Stimulated activated naive CD8-positive, alpha-beta T cell treated with anti-CD3 and anti-CD28 coated beads, Interleukin-15, Interleukin-2, amounts not matched to agents 100 U/mL and 50 U/mL, for 24 hours (primary cell): Measurements from ENCODE around the gene SRCIN1.
"Not testable (repeated sequence)": the region's sequence is repeated elsewhere in the genome, so short reads cannot be mapped to it uniquely, and the experiment has no call there.

Source experiments
- ATAC-seq: fragments of 150-1000 bp; cut with Tn5 transposase; one replicate; pipeline ENCODE4 v1.10.0; 2021
- DNase-seq: peaks from one replicate; pipeline ENCODE4 v3.0.0; 2021

Gene SRCIN1, protein sequence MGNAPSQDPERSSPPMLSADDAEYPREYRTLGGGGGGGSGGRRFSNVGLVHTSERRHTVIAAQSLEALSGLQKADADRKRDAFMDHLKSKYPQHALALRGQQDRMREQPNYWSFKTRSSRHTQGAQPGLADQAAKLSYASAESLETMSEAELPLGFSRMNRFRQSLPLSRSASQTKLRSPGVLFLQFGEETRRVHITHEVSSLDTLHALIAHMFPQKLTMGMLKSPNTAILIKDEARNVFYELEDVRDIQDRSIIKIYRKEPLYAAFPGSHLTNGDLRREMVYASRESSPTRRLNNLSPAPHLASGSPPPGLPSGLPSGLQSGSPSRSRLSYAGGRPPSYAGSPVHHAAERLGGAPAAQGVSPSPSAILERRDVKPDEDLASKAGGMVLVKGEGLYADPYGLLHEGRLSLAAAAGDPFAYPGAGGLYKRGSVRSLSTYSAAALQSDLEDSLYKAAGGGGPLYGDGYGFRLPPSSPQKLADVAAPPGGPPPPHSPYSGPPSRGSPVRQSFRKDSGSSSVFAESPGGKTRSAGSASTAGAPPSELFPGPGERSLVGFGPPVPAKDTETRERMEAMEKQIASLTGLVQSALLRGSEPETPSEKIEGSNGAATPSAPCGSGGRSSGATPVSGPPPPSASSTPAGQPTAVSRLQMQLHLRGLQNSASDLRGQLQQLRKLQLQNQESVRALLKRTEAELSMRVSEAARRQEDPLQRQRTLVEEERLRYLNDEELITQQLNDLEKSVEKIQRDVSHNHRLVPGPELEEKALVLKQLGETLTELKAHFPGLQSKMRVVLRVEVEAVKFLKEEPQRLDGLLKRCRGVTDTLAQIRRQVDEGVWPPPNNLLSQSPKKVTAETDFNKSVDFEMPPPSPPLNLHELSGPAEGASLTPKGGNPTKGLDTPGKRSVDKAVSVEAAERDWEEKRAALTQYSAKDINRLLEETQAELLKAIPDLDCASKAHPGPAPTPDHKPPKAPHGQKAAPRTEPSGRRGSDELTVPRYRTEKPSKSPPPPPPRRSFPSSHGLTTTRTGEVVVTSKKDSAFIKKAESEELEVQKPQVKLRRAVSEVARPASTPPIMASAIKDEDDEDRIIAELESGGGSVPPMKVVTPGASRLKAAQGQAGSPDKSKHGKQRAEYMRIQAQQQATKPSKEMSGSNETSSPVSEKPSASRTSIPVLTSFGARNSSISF

DNA sequence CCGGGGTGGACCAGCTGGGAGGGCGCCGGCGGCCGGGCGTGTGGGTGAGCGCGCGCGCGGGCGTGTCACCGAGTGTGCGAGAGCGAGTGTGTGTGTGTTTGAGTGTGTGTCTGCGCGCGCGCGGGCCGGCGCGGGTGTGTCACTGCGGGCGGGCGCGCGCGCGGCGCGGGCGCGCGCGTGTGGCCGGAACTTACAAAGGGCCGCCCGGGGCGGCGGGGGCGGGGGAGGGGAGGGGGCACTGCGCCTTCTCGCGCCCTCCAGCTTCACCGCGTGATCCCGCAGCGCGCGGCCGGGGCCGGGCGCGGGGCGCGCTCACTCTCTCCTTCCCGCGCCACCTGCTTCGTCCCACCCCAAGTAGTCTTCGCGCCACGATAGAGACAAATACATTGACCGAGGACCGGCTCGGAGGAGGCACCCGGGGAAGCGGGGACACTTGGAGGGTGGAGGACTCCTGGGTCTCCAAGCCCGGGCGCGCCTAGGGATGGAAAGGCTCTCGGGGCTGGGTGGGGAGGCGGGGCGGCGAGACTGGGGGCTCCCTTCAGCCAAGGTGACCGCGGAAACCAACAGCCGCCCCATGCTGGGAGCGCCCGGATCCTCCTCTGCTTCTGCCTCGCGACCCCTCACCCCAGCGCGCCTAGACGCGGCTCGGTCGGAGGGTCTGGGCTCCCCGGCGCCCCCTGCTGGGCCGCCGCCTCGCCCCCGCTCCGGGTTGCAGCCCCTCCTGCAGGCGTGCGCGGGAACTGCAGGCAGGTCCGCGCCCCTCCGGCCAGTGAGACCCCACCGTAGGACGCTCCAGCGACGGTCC, at the start of gene SRCIN1:
Gene SRCIN1 (minus strand): TSS at position 112 of the 805 bp plus-strand sequence. CDS start 247 bp downstream, outside the sequence.
- DNase-seq = peak; percentile 75
- ATAC-seq = peak; percentile 38

- peak; percentile 43 for DNase-seq
- peak; percentile 71 for ATAC-seq
Observed at GRCh38 chr17:38654411-38655398, 49.0 kb upstream of the SRCIN1 start.

- DNase-seq = no peak
Observed at GRCh38 chr17:38653679-38654078, 47.9 kb upstream of the SRCIN1 start.

GRCh38 chr17:38653230-38653629, 47.5 kb upstream of the SRCIN1 start:
- ATAC-seq = no peak
- no peak for DNase-seq

More at GRCh38 chr17:38653679-38654078, 47.9 kb upstream of the SRCIN1 start:
- ATAC-seq = no peak

- not testable (repeated sequence) for DNase-seq, ATAC-seq
Observed at GRCh38 chr17:38650653-38651173, 45.0 kb upstream of the SRCIN1 start.

- DNase-seq = no peak
- ATAC-seq = no peak
Observed at GRCh38 chr17:38637951-38638350, 32.2 kb upstream of the SRCIN1 start.

- DNase-seq (no peak), ATAC-seq (no peak)
Observed at GRCh38 chr17:38636054-38636453, 30.3 kb upstream of the SRCIN1 start.

DNA sequence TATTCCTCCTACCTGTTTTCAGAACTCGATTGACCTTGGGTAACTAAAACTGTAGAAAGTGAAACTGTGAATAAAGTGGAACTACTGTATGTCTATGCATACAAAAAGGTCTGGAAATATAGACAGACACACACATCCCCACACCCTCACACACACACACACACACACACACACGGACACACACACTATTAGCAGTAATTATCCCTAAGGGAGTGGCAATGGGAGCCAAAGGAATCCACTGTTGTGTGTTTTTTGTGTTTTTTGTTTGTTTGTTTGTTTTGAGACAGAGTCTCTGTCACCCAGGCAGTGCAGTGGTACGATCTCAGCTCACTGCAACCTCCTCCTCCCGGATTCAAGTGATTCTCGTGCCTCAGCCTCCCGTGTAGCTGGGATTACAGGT, 26.6 kb upstream of the SRCIN1 start:
- no peak for DNase-seq
- no peak for ATAC-seq

DNA sequence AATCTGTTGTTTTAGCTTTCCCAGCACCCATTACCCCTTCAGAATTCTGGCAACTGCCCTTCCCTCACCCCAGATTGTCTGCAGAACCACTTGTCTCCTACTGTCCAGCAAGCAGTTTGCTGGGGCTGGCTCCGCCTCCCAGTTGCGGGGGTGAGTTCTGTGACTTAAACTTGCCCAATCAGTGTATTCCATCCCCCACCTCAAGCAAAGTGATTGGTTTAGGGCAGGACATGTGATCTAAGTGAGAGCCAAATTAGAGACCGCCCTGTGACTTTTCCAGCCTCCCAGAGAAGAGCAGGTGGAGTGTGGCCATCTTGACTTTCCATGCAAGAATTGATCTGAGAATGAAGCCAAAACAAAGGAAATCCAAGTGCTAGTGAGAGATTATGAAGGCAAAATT, 22.7 kb upstream of the SRCIN1 start:
- ATAC-seq = no peak
- no peak for DNase-seq

DNA sequence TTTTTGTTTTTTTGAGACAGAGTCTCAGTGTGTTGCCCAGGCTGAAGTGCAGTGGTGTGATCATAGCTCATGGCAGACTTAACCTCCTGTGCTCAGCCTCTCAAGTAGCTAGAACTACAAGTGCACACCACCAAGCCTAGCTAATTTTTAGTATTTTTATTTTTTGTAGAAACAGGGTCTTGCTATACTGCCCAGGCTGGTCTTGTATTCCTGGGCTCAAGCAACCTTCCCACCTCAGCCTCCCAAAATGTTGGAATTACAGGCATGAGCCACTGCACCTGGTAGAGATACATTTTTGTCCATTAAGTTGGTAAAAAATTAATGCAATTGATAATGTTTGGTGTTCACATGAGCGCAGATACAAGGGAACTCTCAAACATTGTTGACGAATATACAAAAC, 22.2 kb upstream of the SRCIN1 start:
- ATAC-seq (no peak), DNase-seq (no peak)

GRCh38 chr17:38626606-38627226, 21.0 kb upstream of the SRCIN1 start:
- not testable (repeated sequence) for DNase-seq, ATAC-seq

DNA sequence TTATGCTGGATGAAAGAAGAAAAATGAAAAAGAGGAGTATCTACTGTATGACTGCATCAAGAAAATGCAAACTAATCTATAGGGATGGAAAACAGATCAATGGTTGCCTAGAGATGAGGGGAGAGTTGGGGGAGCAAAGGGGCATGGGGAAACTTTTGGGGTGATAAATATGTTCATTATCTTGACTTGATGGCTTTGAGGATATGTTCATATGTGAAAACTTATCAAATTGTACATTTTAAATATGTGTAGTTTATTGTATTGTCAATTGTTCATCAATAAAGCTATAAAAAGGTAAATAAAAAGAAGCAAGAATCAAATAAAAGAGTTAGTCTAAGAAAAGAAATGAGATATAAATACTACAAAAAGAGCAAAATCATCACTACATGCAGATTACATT, 19.7 kb upstream of the SRCIN1 start:
- no peak for DNase-seq
- no peak for ATAC-seq

DNA sequence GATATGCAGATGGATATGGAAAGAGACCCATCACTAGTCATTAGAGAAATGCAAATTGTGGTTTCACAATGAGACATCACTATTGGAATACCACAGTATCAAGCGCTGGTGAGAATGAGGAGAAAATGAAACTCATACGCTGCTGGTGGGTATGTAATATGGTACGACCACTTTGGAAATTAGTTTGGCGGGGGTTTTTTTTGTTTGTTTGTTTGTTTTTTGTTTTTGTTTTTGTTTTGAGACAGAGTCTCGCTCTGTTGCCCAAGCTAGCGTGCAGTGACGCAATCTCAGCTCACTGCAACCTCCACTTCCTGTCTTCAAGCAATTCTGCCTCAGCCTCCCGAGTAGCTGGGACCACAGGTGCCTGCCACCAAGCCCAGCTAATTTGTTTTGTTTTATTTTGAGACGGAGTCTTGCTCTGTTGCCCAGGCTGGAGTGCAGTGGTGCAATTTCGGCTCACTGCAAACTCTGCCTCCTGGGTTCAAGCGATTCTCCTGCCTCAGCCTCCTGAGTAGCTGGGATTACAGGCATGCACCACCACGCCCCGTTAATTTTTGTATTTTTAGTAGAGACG, 19.1 kb upstream of the SRCIN1 start:
- ATAC-seq, DNase-seq: not testable (repeated sequence)

DNA sequence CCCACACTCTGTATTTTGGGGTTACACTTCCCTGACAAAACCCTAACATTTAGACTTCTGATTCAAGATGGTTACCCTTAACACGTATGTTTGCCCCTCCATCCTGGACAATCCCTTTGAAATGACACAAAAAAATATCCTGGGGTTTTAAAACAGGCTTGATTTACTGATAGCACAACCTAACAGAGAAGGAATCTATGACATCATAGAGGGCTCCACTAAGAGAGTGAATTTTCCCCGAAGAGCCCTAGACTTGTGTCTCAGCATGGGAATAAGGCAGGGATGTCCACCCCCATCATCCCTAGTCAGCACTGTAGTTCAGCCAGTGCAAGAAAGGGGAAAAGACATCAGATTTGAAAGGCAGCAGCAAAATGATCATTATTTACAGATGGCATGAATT, 15.8 kb upstream of the SRCIN1 start:
- DNase-seq (no peak), ATAC-seq (no peak)

DNA sequence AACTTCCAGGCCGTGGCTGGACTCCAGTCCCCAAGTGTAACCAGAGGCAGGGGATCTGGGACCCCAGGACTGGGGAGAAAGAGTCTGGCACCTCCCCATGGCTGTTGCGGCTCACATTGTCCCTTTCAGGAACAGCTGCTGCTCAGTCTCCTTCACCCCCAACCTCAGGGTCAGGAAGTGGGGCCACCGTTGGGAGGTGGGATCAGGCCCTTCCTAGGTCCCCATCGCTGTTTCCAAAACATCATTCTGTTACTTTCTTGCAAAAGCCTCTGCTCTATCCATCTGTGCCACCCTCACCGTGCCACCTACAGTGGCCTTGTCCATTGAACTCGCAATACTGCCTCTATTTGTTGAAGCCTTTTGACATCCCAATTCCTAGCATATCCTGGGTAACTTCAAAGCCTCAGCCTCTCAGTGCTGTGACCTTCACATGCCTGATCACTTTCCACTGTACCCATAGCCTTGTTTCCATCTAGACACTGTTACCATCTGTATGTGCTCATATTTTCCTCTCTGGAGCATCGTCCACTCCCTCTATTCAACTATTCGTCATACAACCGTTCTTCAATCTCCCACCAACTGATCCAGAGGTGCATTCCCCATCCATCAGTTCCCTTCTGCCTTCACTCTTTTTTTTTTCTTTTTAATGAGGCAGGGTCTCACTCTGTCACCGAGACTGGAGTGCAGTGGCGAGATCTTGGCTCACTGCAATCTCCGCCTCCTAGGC, 15.0 kb upstream of the SRCIN1 start:
- DNase-seq (no peak), ATAC-seq (no peak)

GRCh38 chr17:38619937-38620550, 14.3 kb upstream of the SRCIN1 start:
- no peak for ATAC-seq
- no peak for DNase-seq

GRCh38 chr17:38619451-38619795, 13.7 kb upstream of the SRCIN1 start:
- no peak for DNase-seq
- no peak for ATAC-seq
